A549 treated with AZD2906 at 1 μM for 4 hours (cell line): Measurements from ENCODE around the gene VWA5A. TPM values are rescaled to one million over a fixed set of nuclear protein-coding genes. Genes with fewer than 3 reads are reported as not detected.

ENCODE experiments used
- total RNA-seq: library from RNA; stranded (reverse); fragments of 200-300 nt; extraction: Qiagen RNA extraction; gene quantifications from 5 replicates; pipeline ENCODE4 v1.2.3, GENCODE V29; 2022

VWA5A gene
- 0.16 to 0.27 TPM (median 0.21 TPM) in 5 replicates for total RNA-seq

GRCh38 chr11:124114942-124115781 is at the start of gene VWA5A:
Gene VWA5A, plus strand, starts transcription at chr11:124115450. Its CDS starts 2,062 bp downstream, at chr11:124117512.

GRCh38 chr11:124183068-124183467 is 67.8 kb downstream of the VWA5A start, which contains the start of gene OR10D3:
Gene OR10D3, plus strand, starts transcription at chr11:124183345. Its CDS starts 1,925 bp downstream, at chr11:124185270.

Other genes starting within 250 kb of the VWA5A start
- not detected in 5 replicates for gene TMEM225, start 229.8 kb upstream of the VWA5A start, total RNA-seq
- not detected in 5 replicates for gene OR8D4, start 213.3 kb upstream of the VWA5A start, total RNA-seq
- not detected in 5 replicates for gene OR4D5, start 175.8 kb upstream of the VWA5A start, total RNA-seq
- not detected in 5 replicates for gene OR6T1, start 171.6 kb upstream of the VWA5A start, total RNA-seq
- gene OR10S1, start 137.7 kb upstream of the VWA5A start, total RNA-seq: not detected in 5 replicates
- not detected in 5 replicates for gene OR10G6, start 120.3 kb upstream of the VWA5A start, total RNA-seq
- not detected in 5 replicates for gene OR10G4, start 102.5 kb upstream of the VWA5A start, total RNA-seq
- gene OR10G9, start 92.4 kb upstream of the VWA5A start, total RNA-seq: not detected in 5 replicates
- not detected in 5 replicates for gene OR10G8, start 88.7 kb upstream of the VWA5A start, total RNA-seq
- gene OR10G7, start 74.1 kb upstream of the VWA5A start, total RNA-seq: not detected in 5 replicates
- gene OR10D3, start 67.9 kb downstream of the VWA5A start, total RNA-seq: not detected in 5 replicates
- not detected in 5 replicates for gene OR8G1, start 125.6 kb downstream of the VWA5A start, total RNA-seq
- gene OR8G5, start 140.9 kb downstream of the VWA5A start, total RNA-seq: not detected in 5 replicates
- not detected in 5 replicates for gene OR8D1, start 198.5 kb downstream of the VWA5A start, total RNA-seq
- gene OR8D2, start 204.7 kb downstream of the VWA5A start, total RNA-seq: not detected in 5 replicates